KBM-7 (cell line): Measurements from ENCODE around the gene UIMC1.
A peak's percentile ranks its signal among the peaks of the same experiment; 100 is the strongest.

Source experiments
- DNase-seq: peaks from one replicate; pipeline ENCODE4 v3.0.0-alpha.2; 2015
- in situ Hi-C: fragments of 300-500 bp; cut with MboI; formaldehyde crosslinking; loops from 2 replicates; pipeline ENCODE4 v1.14.3; 2020; ENCODE audit warnings: low sequenced_read_pairs, low pct_unique_long_range_greater_than_20kb, mixed read lengths

The UIMC1 gene

DNA sequence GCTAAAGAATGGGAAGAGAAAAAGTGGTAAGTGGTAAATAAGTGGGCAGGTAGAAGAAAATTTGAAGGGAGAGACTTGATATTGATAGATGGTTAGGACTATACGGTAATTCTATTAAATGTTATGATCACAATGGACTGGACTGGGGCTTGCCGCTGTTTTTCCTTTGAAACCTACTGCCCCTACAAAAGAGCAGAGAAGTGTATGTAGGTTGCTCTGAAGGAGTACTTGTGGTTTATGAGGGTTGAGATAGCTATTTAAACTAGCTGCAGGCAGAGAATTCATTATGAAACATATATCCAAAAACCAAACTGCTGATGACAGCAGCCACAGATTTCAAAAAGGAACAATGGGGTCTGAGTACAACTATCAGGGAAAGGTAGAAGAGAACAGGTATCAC is 90.7 kb downstream of the UIMC1 start:
- in situ Hi-C loops, result no loop called here
- no peak for DNase-seq

DNA sequence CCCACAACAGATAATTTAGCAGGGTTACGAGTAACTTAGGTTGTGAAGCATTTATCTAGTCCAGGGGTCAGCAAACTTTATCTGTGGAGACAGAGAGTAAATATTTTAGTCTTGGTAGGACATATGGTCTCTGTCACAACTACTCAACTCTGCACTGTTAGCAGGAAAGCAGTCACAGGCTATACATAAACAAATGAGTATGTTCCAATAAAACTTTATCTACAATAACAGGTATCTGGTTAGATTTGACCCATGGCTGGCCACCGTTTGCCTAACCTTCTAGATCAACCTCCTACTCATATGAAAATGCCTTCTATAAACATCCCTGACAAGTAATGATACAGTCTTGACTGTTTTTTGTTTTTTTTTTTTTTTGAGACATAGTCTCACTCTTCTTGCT is 94.5 kb downstream of the UIMC1 start:
- no peak for DNase-seq
- in situ Hi-C loops, result no loop called here

DNA sequence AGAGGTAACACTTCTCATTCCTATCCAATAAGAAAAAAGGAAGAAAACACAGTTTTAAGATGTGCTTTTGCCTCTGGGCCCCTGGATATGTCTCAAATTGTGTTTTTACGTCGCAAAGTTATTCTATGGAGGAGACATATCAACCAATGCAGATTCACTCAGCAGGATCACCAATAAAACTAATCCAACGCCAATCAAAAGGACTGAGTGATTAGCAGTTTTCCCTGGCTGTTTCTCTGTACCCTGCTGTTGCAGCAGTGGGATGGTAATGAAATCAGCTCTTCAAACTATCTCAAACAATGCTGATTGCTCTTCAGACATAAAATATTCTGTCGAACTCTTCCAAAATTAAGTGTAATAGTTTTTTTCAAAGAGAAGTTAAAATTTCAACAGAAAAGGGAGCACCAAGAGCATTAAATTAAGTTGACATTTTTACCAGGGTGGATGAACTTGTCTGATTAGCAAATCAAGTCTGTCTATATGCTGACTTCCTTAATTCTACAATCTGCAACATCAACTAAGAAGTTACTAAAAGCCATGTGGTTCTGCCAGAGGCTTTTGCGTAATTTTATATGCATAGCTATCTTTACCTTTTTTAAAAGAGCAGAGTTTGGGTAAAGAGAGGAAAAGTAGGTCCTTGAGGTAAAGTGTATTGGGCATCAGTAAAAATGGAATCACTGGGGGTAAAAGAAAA is 97.8 kb downstream of the UIMC1 start:
- no peak for DNase-seq
- in situ Hi-C loops, result no loop called here

DNA sequence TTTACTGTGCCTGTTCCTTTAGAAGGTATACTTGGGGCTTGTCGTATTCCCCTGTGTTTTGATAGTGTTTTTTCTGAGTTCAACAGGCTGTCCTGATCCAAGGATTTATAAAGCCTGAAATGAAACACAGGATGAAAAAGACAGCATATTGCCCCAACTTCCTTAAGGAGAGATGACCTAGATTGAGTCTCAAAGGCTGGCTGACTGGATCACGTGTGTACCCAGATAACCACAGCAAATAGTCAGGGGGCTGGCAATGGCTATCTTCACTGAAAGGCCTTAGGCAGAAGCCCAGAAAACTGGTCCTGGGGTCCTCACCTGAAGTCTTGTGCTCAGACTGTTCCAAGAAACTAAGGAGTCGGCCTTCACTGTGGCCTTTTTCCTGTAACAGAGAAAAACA is 99.8 kb downstream of the UIMC1 start:
- in situ Hi-C loops, result no loop called here
- DNase-seq, result no peak

DNA sequence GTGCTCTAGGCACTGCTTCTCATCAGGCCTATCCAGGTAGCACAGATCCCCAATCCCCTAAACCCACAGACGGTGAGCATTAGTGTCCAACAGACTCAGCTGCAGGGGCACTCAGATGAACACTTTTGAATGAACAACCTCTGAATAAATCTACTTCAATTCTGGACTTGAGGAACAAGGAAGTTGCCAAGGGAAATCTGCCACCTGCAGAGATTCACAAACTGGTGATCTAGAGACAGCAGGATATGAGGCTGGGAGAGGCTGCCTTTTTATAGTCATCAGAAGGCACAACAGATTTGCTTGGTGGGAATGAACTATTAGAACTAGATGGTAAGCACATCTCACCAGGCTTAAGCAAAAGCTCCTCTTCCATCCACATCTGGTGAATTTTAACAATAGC is 100.5 kb downstream of the UIMC1 start:
- no peak for DNase-seq
- in situ Hi-C loops, result no loop called here

DNA sequence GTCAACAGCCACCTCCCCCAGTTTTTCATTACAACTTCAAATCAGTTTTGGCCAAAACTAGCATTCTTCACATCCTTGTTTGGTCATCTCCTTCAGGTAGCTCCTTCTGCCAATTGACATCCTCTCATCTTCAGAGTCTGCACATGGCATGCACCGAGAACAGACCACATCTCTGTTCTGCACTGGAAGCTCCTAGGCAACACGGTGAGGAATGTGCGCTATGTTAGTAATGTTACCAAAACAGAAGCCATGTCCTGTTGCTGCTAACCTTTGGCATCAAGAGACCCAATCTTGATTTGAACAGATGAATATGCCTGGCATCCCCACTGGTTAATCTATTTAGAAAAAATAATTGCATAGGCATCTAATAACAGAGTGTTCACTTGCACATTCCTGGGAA is 102.3 kb downstream of the UIMC1 start:
- DNase-seq, result no peak
- in situ Hi-C loops, result no loop called here

DNA sequence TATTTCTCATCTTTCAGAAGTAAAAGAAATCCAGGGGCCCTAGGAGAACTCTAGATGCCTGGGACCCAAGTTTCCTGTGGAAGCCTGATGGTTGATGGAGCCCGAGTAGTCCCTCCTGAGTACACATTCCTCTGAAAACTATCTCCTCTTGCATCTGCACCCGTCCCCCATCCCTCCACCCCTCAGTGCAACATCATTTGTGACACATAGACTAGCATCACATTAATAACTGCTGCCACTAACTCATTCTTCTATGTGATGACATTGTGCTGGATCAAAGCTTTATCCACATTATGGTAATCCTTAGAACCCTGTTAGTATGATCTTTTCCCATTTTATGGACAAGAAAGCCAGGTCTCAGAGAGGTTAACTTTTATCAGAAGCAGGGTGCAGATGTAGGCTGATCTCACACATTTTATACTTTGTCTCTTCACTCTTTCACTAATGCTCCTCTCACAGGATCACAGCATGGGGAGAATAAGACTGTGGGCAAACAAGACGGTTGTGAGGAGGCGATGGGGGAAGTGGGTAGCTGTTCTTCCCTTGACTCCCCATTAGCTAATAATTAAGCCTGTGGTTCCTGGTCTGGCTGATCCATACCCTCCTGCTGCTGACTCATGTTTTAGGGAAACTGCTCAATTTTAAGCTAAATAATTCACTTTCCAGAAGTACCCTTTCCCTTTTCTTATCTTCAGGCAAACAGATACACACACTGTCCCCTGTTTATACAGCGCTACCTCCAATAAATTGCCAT is 103.5 kb downstream of the UIMC1 start:
- in situ Hi-C loops, result no loop called here
- DNase-seq, result no peak

DNA sequence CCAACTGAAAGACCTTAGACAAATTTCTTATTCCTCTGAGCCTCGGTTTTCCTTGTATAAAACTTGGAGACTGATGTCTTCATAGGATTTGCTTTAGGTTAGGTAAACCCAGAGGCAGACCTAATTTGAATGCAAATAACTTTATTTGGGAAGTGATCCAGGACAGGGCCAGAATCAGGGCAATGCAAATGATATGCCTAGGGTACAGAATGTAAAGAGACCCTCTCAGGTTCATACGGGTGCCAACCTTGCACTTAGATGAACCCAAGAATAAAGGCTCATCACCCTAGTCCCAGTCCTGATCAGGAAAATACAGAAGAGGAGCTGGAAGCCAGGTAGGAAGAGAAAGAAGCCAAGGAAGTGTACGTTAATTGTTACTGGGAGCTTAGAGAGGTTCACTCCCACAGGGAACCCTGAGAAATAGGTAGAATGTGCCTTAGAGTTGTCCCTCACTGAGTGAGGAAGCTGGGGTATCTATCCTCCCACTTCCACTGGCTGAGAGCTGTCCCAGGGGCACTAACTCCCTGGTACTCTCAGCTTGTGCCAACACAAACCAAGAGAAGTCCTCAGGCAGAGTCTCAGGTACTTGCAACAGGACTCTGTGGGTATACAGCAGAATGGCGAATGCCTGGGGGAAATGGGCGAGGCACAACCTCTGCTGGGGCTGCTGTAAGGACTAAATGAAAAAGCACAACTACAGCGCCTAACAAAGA is 104.3 kb downstream of the UIMC1 start:
- in situ Hi-C loops, result no loop called here
- no peak for DNase-seq

DNA sequence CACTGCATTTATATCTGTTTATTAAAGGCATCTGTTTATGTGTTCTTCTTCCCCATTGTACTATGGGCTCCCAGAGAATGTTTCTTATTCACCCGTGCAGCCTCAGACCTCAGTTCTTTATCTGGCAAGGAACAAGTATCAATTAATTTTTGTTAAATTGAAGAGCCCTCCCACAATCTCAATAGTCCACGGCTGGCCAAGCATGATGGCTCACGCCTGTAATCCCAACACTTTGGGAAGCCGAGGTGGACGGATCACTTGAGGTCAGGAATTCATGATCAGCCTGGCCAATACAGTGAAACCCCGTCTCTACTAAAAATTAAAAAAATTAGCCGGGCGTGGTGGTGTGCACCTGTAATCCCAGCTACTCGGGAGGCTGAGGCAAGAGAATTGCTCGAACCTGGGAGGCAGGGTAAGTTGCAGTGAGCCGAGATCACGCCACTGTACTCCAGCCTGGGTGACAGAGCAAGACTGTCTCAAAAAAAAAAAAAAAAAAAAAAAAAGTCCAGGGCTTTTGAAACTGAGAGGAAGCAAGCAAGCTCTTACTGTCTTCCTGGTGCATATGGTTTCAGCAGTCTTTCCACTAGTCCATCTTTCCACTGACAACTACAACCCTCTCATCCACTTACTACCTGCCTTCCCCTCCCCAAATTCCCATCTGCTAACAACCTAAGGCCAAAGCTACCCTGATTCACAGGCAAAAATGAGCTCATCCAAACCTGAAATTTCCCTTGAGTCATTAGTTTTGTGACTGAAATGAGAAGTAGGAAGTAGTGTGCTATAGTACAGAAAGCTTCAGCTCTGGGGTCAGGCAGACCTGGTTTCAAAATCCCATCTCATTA is 105.1 kb downstream of the UIMC1 start:
- in situ Hi-C loops, result no loop called here
- DNase-seq, result no peak

DNA sequence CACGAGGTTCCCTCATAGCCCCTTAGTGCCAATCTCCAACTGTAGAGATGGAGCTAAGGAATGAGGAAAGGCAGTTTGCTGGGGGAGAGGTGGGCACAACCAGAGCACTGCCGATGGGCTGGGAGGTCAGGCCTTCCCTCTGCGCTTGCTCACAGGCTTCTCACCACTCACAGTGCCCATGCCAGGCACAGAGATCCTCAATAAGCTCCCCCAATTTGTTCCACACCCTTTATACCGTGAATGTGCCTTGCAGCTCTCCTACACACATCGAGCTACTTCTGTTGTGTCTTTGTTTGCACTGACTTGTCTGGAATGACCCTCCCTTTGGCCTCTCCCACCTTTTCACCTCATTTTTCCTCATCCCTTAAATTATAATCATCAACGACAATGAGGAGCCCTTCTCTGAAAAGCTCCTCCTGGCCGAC is 105.8 kb downstream of the UIMC1 start:
- in situ Hi-C loops, result no loop called here
- DNase-seq, result no peak

DNA sequence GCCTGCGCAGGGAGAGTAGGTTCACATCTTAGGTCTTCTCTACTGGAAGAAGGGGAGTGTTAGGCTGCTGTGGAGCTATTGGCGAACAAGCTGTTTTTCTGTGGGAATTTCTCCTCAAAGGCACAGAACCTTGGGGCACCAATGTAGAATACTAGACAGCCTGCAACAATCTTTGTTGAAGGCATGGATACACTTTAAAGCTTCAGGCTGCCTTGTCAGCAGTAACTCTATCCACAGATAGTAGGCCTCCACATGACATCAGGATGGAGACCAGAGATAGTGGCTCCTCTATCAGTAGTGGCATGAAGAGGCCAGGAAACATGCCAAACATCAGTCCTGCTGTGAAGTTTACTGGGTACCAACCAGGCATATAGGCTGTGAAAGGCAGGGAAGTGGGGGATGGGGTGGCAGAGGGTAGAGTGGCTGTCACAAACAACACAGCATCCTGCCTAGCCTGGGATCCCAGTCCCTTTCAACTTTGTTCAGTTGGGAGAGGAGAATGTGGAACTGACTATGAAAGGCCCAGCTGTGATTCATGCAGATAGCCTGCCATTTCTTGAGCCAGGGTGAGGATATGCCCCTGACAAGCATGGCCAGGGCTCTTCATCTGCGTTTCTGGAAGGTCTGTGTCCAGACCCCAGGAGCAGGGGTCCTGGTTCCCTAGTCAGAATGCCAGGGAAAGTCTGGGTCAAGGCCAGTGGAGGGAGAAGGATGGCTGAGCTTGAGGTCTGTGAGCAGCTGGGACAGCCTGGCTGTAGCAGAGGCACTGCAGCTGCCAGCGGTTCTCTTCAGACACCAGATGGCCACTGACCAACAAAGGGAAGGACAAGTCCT is 106.4 kb downstream of the UIMC1 start:
- in situ Hi-C loops, result no loop called here
- no peak for DNase-seq

DNA sequence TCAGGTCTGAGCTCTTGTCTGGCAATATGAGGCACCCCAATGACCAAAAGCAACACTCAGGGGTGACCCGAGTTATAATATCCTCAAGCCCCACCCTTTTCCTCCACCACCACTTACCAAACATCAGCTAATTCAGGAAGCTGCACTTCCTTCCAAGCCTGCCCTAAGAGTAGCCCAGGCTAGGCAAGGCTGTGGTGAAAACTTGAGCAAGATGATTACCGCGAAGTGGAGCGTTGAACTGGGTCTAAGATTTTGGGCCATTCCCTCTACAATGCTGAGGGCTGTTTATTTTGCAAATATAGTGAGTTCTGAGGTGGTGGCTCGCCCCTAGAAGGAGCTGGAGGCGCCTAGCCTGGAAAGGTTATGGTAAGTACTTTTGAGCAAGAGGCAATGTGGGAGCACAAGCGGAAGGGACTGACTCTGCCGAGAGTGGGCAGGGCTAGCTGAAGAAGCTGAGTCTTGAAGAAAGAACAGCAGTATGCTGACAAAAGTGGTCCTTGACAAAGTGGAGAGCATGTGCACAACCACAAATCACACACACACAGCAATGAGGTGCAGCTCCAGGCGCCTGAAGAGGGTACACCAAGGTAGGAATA is 107.2 kb downstream of the UIMC1 start, which contains the start of gene HK3:
Gene HK3 (minus strand): TSS at position 51 of the 596 bp plus-strand sequence. CDS start 3,187 bp downstream, outside the sequence.
- DNase-seq, result peak; percentile 53
- in situ Hi-C loops, result no loop called here

DNA sequence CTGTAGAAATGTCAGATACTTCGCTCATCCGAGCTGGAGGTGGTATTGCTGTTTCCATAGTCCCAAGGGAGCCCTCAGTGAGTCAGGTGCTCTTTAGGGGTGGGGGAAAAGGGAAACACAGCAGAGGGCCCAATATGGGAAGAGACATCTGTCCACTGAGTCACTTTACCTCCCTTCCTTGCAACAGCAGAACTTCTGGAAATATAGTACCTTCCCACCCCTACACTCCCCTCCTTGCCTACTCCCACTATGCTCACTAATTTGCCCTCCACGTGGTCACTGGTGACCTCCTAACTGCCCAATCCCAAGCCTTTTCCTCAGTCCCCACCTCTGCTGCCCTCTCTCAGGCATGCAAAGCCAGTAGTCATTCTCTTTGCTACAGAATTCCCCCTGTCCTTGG is 109.3 kb downstream of the UIMC1 start:
- DNase-seq, result no peak
- in situ Hi-C loops, result no loop called here

DNA sequence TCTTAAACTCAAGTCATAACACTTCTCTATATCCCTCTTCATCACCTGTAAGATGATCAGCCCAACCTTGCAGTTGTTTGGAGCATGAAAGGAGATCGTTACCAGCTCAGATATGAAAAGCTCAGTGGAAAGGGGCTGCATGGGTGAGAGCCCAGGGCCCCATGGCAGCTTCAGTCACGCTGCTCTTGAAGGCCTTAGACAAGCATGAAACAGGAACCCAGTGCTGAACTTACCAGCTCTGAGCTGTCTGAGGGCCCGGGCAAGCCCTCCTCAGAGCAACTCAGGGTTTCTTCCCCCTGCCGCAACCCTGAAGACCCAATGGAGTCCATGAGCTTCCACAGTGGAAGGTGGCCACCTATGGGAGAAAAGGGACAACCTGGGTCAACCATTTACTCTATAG is 110.7 kb downstream of the UIMC1 start:
- DNase-seq, result no peak
- in situ Hi-C loops, result no loop called here

DNA sequence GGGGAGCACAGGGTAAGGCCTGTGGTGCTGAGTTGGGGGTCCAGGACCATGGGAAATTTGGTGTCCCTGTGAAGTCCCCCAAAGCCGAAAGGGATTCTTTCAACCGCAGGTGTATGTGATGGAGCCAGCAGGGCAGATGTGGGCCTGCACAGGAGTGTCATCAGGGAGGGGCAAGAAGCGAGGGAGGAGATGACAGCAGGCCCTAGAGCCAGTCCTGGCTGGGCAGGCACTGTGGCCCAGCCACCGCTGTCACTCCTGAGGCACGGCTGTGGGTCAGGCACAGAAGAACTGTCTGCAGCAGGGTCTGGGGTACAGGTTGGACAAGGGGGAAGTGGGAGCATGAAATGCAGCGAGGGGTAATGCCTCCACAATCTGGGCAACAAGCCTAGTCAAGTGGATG is 112.3 kb downstream of the UIMC1 start:
- in situ Hi-C loops, result no loop called here

DNA sequence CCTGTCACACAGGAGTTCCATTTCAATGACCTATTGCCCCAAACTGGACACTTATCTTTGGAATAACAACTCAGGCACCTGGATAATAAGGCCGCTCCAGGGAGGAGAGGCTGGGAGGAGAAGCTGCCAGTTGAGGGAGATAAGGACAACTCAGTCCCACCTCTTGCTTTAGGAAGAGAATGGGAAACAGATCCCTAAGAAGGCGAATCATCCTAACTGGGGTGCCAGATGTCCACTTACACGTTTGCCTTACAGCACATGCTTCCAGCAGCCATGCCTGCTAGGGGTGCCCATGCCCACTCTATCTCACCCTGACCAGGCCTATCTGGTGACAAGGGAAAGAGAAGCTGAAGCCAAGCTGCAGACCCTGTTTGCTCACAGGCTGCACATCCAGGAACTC is 113.9 kb downstream of the UIMC1 start:
- in situ Hi-C loops, result no loop called here
- no peak for DNase-seq

More for the DNA sequence above, 112.3 kb downstream of the UIMC1 start:
- no peak for DNase-seq

DNA sequence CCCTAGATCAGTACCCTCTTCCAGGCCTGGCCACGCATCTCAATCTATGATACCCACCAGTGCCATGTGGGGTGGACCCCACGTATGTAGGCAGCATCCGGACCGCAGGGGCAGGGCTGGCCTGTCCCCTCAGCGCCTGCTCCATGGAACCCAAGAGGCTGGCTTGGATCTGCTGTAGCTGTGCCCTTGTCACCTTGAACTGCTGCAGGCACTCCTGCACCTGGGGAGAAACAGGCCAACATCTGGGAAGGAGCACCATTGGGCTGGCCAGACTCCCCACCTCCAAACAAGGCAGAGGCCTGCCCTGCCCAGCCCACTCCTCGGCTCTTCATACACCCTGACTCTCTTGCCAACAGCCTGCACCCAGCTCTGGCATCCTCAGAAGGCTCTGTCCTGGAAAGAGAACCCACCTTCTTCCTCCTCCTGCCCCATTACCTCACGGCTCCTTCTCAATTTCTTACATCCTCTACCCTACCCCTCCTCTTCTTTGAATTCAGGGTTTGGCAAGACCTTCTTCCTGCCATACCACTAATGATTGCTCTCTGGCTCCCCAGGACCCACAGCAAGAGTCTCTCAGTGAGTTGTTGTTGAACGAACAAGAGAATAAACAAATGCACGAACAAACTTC is 115.1 kb downstream of the UIMC1 start:
- no peak for DNase-seq
- in situ Hi-C loops, result no loop called here
